ENCODE measurements around the gene CARMIL1. TPM values are rescaled to one million over a fixed set of nuclear protein-coding genes. Genes with fewer than 3 reads are reported as not detected.

The CARMIL1 gene
- total RNA-seq, 1 donor from 2014 or later: 3.4 TPM

GRCh38 chr6:25524542-25524941 is 245.4 kb downstream of the CARMIL1 start:
- ChIA-PET CTCF (no interaction called here), POLR2A (no interaction called here)
- Mint-ChIP-seq H3K27ac (no peak overlapping the region), H3K4me3 (no peak overlapping the region), H3K27me3 (no peaks in the 10 kb centered on the region), H3K4me1 (no peaks in the 10 kb centered on the region), H3K9me3 (no peaks in the 10 kb centered on the region), H3K36me3 (ENCODE audit: low read depth) (peaks cover 18% of the 10 kb centered on the region)
- no peak for DNase-seq
- no peak for TF ChIP-seq CTCF (IDR thresholded peaks at IDR 0.05)
- intact Hi-C loops (cut with micrococcal nuclease): no loop called here
- ATAC-seq (ENCODE audit: low read depth): no peak

GRCh38 chr6:25525078-25525477 is 245.9 kb downstream of the CARMIL1 start:
- DNase-seq: no peak
- H3K4me3 Mint-ChIP-seq: no peak overlapping the region
- intact Hi-C loops (cut with micrococcal nuclease): no loop called here
- TF ChIP-seq CTCF (IDR thresholded peaks at IDR 0.05): no peak
- CTCF ChIA-PET: no interaction called here
- no peaks in the 10 kb centered on the region for H3K4me1 Mint-ChIP-seq
- no peak overlapping the region for H3K27ac Mint-ChIP-seq
- POLR2A ChIA-PET: no interaction called here
- peaks cover 20% of the 10 kb centered on the region for H3K36me3 Mint-ChIP-seq (ENCODE audit: low read depth)
- H3K9me3 Mint-ChIP-seq: no peaks in the 10 kb centered on the region
- ATAC-seq (ENCODE audit: low read depth): no peak
- H3K27me3 Mint-ChIP-seq: no peaks in the 10 kb centered on the region

GRCh38 chr6:25534942-25535631 is 255.9 kb downstream of the CARMIL1 start:
- Mint-ChIP-seq H3K36me3 (ENCODE audit: low read depth) (peaks cover 7% of the 10 kb centered on the region), H3K4me1 (peaks cover 5% of the 10 kb centered on the region), H3K4me3 (no peak overlapping the region), H3K9me3 (no peaks in the 10 kb centered on the region), H3K27me3 (peaks cover 5% of the 10 kb centered on the region), H3K27ac (no peak overlapping the region)
- intact Hi-C loops (cut with micrococcal nuclease): no loop called here
- ATAC-seq (ENCODE audit: low read depth) (no peak), DNase-seq (no peak)
- CTCF ChIA-PET: no interaction called here
- POLR2A ChIA-PET: no interaction called here
- no peak for TF ChIP-seq CTCF (IDR thresholded peaks at IDR 0.05)

GRCh38 chr6:25535632-25536225 is 256.6 kb downstream of the CARMIL1 start:
- intact Hi-C loops (cut with micrococcal nuclease): no loop called here
- ChIA-PET CTCF (no interaction called here), POLR2A (no interaction called here)
- no peak for DNase-seq
- Mint-ChIP-seq H3K9me3 (no peaks in the 10 kb centered on the region), H3K27me3 (peaks cover 5% of the 10 kb centered on the region), H3K4me3 (no peak overlapping the region), H3K27ac (no peak overlapping the region), H3K36me3 (ENCODE audit: low read depth) (peaks cover 12% of the 10 kb centered on the region), H3K4me1 (peaks cover 5% of the 10 kb centered on the region)
- no peak for ATAC-seq (ENCODE audit: low read depth)
- TF ChIP-seq CTCF (IDR thresholded peaks at IDR 0.05): no peak

GRCh38 chr6:25536781-25537180 is 257.6 kb downstream of the CARMIL1 start:
- TF ChIP-seq CTCF (IDR thresholded peaks at IDR 0.05): no peak
- no peak for ATAC-seq (ENCODE audit: low read depth)
- Mint-ChIP-seq H3K27ac (no peak overlapping the region), H3K27me3 (peaks cover 5% of the 10 kb centered on the region), H3K4me1 (peaks cover 5% of the 10 kb centered on the region), H3K9me3 (no peaks in the 10 kb centered on the region), H3K36me3 (ENCODE audit: low read depth) (peaks cover 16% of the 10 kb centered on the region), H3K4me3 (no peak overlapping the region)
- intact Hi-C loops (cut with micrococcal nuclease): no loop called here
- no peak for DNase-seq
- POLR2A ChIA-PET: no interaction called here
- CTCF ChIA-PET: interaction anchor here (0.7 kb wide), 1 partner anchor 19 kb away, joined by 3 read pairs; no protein-coding TSS in a partner anchor
